NB4 (cell line): ENCODE measurements around the gene PITPNB.

Experiments
- CTCF ChIP-seq: IDR thresholded peaks from one replicate; pipeline ENCODE4 v1.5.1; 2012; ENCODE audit warnings: low read depth, low read length
- MAX ChIP-seq: IDR thresholded peaks from 2 replicates; pipeline ENCODE4 v1.6.1; 2011; ENCODE audit warnings: low read depth, low read length
- POLR2A ChIP-seq: IDR thresholded peaks from 2 replicates; pipeline ENCODE4 v1.6.1; 2011; ENCODE audit warnings: mild to moderate bottlenecking; ENCODE audit not compliant: insufficient read length; ENCODE audit errors: extremely low read depth

DNA sequence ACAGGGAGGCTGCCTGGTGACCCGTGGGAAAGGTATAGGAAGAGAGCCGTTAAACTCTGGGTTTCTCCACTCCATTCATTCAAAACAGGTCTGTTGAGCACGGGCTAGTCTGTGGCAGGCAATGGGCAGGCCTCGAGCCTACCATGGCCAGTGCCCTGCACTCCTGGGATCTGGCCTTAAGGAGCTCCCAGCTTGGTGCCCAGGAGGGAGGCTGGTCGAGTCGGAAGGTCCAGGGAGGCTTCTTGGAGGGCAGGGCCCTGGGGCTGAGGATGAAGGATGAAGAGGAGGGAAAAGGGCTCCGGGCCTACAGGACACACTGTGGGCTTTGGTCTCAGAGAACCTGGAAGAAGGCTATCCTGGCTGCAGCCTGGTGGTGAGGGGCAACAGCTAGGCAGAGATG, 75.6 kb downstream of the PITPNB start:
- TF ChIP-seq POLR2A (no peak), CTCF (no peak), MAX (no peak)
